HG02571 (cell line): ENCODE measurements around the gene TRPM1.

ENCODE experiments used
- ATAC-seq: cut with Tn5 transposase; IDR thresholded peaks from one replicate; pipeline ENCODE4 v1.9.1; 2021; ENCODE audit warnings: mild to moderate bottlenecking, moderate library complexity; ENCODE audit not compliant: unreplicated experiment

The TRPM1 gene

DNA sequence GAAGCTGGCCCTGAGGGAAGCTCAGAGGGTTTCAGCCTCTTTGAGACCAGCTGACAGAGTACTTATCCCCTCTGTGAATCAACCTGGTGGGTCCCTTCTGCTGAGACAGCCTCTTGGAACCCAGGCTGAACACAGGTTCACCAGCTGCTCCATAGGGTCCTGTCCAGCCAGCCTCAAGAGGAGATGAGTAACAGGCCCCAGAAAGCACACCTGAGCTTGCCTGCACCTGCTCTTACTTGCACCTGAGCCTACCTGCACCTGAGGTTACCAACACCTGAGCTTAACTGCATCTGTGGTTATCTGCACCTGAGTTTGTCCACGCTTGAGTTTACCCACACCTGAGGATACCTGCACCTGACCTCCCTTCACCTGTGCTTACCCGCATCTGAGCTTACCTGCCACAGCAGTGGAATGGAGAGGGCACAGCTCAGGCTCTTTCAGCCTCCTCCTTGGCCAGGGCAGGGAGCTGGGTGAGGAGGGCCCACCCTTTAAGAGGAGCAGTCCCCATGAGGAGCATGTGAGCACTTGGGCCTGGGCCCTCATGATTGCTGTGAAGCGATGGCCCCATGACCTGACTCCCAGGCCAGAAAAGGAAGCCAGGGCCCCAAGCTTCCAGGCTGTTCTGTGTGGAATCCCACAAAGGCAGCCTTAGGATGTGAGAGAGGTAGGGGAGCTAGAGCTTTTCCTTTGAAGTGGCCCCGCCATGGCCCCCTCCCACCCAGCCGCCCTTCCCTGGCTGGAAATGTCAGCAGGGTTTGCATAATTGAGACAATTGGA lies at the start of gene TRPM1:
TSS of gene TRPM1 (minus strand) at position 464 of the 777 bp plus-strand sequence. CDS start 20,370 bp downstream, outside the sequence.
- no peak for ATAC-seq

DNA sequence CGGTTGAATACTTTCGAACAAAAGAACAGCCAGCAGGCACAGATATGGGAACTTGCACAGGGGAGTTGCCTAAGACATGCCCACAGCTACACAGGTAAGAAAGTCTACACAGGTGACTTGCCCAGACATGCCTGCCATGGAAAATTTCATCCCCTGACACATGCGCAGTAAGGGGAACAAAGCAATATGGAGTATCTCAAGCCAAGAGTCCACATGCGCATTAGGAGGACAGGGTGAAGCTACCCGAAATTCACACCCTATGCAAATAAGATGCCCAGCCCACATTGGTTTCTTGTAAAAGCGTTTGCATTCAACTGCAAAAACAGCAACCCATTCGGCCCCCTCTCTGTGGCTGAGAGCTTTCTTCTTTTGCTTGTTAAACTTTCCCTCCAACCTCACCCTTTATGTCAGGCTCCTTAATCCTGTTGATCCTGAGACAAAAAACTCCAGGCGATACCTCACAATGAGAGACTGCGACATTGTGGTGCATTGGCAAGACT lies 49.3 kb upstream of the TRPM1 start:
- no peak for ATAC-seq

DNA sequence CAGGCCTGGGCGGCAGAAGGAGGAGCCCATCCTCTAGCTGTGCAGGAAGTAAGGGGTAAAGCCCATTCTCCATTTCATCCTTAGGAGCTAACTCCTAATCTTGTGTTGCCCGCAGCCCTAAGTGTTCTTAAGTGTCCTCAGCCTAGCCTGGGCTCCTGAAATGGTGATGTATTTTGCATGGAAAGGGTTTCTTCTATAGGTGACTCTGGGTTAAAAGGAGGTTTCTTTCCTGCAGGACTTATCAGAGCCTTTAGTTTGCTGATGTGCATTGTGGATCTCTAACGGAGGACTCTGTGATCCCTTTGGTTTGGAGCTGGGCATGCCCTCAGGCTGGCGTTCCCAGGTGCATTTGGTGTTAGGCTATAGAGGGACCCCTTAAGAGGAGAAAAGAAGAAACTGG lies 48.5 kb upstream of the TRPM1 start:
- ATAC-seq, result no peak

DNA sequence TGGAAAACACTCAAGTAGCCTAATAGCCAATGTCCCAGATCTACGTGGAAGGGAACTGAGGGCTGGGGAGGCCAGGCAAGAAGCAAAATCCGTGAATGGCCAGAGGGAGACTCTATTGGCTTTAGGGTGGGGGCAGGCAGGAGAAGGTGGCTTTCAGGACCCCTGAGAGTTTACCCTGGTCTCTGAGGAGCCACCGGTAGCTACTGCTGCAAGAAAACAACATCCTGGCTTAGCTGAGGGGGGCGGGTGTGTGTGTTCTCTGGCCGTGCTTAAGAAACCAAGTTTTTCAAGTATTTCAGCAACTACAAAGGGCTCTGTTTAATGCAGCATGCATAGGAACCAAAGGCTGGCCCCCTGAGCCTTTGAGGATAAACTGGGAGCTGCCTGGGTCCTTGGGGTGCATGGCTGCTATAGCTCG lies 47.6 kb upstream of the TRPM1 start:
- no peak for ATAC-seq

DNA sequence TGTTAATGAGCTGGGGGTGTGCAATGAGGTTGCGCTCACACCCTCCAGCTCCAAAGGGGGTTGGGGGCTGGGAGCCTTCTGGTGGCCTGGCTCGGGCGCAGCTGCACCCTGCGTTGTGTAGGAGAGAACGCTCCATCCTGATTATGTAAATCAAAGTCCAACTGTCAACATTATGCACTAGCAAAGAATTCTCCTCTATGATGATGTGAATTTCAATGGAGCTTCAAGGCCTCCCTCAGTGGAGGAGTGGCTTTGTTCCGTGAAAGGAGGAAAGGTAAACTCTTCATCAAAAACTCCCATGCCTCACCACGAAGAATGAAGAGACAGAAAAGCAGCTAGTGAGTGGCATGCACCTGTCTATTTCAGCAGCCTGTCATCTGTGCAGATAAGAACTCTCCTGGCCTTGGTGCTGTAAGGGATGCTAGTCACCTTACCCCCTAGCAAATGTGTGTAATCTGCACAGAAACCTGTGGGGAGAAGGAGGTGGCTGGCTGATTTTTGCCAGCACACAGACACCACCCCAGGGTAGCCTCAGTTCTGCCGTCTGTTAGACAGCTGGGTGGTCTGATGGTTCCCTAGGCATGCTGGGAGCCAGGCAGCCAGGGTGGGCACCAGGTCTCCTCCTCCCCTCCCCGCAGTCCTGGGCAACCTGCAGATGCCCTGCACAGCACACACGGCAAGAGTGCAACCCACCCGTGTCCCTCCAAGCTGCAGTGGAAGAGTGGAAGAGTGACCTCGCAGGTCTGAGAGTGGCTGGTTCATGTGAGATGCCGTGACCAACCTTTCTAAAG lies 47.0 kb upstream of the TRPM1 start:
- no peak for ATAC-seq

DNA sequence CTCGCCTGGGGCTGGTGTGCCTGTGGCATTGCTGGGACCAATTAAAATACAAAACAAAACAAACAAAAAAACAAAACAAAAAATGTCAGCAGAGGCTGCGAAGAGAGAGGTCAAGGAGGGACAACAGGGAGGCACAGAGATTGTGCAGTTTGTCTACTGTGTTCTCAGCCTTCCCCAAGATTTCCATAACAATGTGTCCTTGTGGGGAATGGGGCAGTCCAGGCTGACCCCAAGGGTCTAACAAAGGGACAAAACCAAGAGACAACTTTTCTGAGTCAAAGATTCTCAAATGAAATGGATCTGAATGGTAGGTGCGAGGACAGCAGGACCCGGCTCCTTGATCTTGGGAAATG lies 46.4 kb upstream of the TRPM1 start:
- no peak for ATAC-seq

DNA sequence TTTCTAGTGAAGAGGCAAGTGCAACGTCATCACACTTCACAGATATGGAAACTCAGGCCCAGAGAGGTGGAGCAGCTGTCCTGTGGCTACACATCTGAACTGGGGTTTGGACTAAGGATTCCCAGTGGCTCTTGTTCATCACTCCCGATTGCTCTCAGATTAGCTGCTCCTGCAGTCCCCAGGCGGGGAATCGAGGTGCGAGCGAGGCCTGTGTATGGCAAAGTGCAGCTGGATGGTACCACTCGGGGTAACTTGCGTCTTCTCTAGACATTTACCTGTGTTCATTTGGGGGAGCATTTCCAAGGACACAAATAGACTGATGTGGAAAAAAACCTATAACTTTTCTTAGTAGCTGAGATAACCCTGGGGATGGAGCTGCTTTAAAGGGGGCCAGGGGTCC lies 45.9 kb upstream of the TRPM1 start:
- no peak for ATAC-seq

DNA sequence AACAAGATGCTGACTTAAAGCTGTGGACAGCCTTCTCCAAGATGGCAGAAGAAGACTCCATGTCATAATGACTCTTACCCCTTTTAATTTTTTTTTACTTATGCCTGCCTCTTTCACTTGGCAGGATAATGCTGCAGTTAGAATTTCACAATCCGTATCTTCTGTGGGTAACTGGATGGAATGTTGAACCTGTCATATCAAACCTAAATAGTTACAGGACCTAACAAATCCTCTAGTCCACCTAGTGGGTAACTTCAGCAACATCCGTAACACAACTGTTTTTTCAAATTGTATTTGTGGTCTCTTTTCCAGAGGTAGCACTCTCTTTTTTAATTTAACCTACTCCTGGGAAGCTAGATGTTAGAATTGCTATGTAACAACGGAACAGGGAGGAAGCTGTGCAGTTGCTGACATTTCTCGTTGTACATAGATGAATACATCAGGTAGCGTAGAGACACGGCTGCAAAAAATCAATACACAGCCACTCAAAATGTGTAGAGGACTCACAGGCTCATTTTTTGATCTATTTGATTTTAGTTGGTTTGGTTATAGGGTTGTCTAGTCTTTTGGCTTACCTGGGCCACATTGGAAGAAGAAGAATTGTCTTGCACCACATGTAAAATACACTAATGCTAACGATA lies 43.9 kb upstream of the TRPM1 start:
- no peak for ATAC-seq

DNA sequence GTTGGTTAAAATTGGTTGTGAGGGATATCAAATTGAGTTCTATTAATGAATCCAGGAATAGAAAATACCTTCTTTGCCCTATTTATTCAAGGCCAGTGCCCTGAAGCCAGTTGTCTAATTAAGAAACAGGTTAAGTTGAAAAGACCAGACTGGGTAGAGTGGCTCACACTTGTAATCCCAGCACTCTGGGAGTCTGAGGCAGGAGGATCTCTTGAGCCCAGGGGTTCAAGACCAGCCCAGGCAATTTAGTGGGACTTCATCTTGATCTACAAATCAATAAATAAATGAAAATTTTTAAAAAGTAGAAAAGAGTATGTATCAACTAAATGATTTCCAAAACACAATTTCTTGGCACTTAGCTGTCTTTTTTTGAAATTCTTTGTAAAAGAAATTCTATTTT lies 40.3 kb upstream of the TRPM1 start:
- no peak for ATAC-seq

DNA sequence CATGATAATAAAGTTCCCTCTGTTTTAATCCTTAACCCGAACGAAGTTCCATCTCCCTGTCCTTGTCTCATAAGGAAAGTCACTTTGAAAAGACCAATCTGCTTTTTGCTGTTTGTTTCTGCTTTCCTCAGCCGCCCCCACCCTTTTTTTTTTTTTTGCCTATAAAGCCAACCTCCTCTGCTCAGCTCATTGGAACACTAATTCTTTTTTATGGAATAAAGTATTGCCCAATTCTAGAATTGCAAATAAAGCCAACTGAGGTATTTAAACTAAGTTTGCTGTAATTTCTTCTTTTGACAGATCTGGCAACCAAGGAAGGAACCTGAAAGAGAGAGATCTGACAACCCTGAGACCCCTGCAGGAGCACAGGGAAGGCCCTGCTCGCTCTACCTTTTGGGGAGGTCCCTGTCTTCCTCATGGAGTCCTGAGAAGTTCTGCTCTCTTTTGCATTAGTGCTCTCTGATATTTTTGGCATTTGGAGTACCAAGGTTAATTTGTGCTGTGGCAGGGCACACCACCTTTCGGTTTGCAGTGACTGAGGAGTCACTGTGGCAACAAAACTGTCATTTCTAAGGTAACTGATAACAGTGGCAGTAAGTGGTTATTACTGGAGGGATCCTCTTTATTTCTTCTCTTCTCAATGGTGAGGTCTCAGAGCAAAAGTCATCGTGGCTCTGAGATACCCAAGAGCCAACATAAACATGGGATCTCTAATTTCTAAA lies 35.2 kb upstream of the TRPM1 start:
- no peak for ATAC-seq

DNA sequence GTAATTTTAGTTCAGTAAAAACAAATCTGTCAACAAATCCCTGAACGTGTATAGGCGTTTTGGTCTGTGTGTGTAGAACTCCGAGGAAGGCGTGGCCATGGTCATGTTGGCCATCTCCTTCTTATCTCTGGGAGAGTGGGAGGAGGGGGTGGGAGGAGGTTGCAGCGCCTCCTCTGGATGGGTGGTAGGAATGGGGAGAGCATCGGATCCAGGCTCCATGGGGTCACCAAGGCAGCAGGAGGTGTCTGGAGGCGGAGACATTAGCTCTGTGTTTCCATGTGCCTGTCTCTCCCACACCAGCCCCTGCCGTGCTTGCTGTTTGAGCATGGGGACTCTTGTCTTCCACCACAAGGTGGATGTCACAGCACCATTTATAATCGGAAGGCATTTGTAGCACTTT lies 34.5 kb upstream of the TRPM1 start:
- no peak for ATAC-seq

DNA sequence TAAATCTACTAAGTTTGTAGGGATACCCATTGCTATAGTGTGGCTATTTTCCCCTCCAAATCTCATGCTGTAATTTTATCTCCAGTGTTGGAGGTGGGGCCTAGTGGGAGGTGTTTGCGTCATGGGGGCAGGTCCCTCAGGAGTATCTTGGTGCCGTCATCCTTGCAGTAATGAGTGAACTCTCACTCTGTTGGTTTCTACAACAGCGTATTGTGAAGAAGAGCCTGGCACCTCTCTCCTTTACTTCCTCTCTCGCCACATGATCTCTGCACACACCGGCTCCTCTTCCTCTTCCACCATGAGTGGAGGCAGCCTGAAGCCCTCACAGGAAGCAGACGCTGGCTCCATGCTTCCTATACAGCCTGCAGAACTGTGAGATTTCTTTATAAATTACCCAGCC lies 34.0 kb upstream of the TRPM1 start:
- no peak for ATAC-seq

DNA sequence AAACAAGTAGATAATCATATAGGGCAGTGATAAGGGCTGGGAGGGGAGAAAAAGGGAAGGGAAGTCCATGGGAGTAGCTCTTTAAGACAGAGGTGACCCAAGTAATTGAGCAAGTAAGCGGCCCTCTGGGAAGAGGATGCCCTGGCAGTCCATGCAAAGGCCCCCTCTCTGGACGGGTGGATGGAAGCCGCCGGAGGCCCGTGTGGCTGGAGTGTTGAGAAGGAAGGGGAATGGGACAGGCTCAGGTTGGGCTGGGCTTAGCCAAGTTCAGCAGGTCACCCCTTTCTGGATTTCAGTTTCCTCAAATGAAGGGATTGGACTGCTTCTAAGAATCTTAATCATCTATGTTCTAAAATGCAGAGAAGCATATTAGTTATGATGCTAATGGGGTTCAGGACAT lies 32.4 kb upstream of the TRPM1 start:
- no peak for ATAC-seq

DNA sequence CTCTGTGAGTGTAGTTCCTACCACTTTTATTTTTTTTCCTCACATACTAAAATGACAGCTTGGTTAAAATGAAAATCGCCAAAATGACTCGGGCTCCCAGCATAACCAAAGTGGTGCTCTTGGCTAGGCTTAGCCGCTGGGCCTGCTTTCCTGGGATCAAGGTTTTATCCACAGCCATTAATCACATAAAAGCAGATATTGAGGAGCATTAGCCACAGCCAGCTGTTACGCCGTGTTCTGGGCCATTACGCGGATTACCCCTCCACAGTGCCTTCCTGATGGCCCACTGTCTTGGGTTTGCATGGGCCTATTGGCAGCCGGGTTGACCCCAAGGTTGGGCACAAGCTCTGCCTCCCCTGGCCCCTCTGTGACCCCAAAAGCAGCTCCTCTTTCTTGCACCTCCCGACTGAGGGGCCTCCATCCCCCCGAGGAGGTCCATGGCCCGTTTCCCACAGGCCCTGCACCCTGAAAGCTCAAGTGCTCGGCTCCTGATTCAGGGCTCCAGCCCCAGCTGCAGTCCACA lies 30.4 kb upstream of the TRPM1 start:
- ATAC-seq, result no peak

DNA sequence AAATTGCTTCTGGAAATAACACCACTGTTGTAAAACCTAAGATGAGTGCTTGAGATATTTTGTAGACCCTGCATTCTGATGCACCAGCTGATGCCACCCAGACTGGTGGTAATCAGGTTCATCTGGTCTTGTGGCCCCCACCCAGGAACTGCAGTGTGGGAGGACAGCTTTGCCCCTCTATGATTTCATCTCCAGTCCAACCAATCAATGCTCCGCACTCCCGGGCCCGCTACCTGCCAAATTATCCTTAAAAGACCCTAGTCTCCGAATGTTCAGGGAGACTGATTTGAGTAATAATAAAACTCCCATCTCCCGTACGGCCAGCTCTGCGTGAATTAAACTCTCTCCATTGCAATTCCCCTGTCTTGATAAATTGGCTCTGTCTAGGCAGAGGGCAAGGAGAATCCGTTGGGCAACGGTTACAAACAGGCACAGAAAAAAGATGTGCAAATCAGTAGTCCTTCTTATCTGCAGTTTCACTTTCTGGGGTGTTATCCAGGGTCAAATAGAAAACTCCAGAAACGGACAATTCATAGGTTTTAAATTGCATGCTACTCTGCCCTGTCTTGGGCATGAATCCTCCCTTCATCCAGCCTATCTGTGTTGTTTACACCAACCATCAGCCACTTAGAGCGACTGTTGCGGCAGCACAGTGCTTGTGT lies 29.2 kb upstream of the TRPM1 start:
- no peak for ATAC-seq

DNA sequence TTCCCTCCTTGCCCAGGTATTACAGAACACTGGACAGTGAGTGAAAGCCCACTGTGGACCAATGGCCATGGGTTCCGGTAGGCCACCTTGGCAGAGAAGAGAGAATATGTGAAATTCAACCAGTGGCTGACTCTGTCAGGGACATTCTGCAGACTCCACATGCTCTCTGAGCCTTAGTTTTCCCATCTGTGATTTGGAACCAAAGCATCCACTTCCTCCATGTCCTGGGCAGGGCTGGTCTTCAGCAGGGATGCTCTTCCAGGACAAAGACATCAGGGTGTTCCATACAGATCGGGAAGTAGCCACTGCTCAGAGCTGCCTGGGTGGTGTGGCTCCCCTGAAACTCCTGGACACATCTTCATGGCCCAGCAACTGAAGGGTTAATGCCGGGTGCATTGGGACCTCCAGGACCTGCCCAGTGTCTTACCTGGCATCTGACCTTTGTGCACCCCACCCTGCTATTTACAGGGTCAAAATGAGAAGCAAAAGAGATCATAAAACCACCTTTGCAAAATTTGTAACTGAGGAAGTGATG lies 28.3 kb upstream of the TRPM1 start:
- no peak for ATAC-seq

DNA sequence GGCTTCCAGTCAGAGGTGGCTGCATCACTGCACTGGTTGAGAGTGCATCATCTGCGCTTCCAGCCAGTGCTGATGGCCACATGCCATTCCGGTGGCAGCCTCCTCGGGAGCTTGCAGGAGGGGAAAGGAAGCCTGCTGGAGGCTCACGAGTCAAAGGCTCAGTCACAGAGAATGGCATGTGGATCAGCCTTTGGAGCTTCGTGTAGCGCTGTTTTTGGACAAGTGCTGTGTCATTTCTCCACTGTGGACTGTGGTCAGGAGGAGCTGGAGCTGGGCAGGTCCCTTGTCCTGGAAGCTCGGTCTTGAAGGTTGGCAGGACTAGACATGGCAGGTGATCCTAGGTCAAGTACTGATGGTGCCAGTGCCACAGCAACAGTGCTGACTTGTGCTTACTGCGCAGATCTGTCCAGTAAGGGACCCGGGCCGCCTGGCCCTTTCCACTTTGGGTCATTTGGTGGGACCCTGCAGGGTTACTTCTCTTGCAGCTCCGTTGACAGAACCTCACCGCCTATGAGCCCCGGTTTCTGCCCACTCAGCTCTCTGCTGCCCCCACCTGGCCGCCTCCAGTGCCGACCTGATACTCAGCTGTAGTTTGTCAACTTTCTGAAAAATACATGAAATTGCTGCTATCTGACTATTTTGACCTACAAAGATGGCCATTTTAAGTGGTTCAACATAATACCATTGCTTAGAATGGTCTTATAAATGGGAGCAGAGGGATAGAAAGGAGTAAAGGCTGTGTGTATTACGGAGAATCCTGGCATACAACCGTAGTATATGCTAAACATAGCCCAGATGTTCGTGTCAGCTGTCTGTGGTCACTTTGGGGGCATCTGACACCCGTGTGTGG lies 27.6 kb upstream of the TRPM1 start:
- no peak for ATAC-seq

DNA sequence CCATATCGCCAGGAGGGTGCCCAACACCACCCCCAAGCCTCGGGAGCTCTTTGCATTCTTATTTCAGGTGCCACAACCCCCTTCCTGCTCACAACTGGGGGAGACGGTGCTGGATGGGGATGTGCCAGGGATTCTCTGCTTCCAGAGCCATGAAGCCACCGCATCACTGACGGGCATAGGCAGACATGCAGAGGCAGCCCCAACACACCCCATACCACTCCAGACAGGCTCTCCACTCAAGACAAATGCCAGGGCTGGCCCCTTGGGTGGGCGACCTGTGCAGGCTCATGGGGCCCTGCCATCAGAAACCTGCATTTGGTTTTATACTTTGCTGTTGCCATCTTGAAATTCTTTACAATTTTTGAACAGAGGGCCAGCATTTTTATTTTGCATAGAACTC lies 27.0 kb upstream of the TRPM1 start:
- no peak for ATAC-seq

DNA sequence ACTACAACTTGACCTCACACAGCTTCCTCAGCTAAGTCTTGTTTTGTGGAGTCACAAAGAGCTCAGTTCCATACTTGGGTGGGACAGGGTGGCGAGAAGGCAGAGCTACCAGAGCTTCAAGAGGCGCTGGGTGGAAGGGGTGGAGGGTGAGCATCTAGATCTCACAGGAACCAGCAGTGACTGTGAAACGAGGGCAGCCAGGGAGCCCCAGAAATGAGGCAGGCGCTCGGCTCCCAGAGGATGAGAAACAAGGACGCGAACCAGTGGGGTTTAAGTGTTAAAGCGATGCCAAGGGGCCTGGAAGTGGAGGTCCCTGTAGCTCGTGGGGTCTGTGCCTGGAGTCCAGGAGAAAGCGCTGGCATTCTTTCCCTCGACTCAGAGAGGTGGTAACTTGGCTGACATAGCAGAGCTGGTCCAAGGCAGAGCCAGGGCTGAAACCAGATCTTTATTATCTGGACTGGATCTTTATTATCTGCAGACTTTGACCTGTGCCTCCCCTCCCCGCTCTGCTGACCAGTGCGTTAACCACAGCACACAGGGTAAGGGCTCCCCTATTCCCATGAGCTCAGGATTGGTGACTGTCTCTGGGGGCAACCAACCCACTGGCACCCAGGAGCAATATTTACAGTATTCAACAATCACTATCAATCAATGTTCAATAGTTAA lies 26.2 kb upstream of the TRPM1 start:
- no peak for ATAC-seq
